Stimulated activated CD8-positive, alpha-beta memory T cell treated with anti-CD3 and anti-CD28 coated beads, Interleukin-7, amount 100 ng/mL, for 1 hour (primary cell): ENCODE measurements around the gene FBXO44.

Source experiments
- DNase-seq, 2 donors: peaks; one replicate each; pipeline ENCODE4 v3.0.0-alpha.2; 2020; ENCODE audit warnings: low read depth in 2 of 2

Gene FBXO44

GRCh38 chr1:11640101-11640500 is 14.6 kb upstream of the FBXO44 start:
- DNase-seq: no peak

GRCh38 chr1:11640944-11641343 is 13.7 kb upstream of the FBXO44 start:
- no peak for DNase-seq

- no peak for DNase-seq
Observed at GRCh38 chr1:11641776-11642305, 12.8 kb upstream of the FBXO44 start.

- DNase-seq: peak; percentile 40 to 53
Observed at GRCh38 chr1:11642418-11643017, 12.2 kb upstream of the FBXO44 start.

- no peak for DNase-seq
Observed at GRCh38 chr1:11643782-11644181, 10.9 kb upstream of the FBXO44 start.

- DNase-seq: no peak
Observed at GRCh38 chr1:11645270-11645669, 9.4 kb upstream of the FBXO44 start.

GRCh38 chr1:11645670-11646265 is 8.9 kb upstream of the FBXO44 start:
- peak; percentile 56 to 75 for DNase-seq

- no peak for DNase-seq
Observed at GRCh38 chr1:11646317-11646716, 8.4 kb upstream of the FBXO44 start.

GRCh38 chr1:11647333-11647732 is 7.3 kb upstream of the FBXO44 start:
- DNase-seq: no peak

- DNase-seq: no peak
Observed at GRCh38 chr1:11648039-11648438, 6.6 kb upstream of the FBXO44 start.

GRCh38 chr1:11648732-11649158 is 5.9 kb upstream of the FBXO44 start:
- DNase-seq: no peak

GRCh38 chr1:11649237-11649623 is 5.4 kb upstream of the FBXO44 start:
- no peak for DNase-seq

- no peak for DNase-seq
Observed at GRCh38 chr1:11649624-11650330, 4.9 kb upstream of the FBXO44 start.

GRCh38 chr1:11650331-11650991 is 4.2 kb upstream of the FBXO44 start:
- DNase-seq: peak; percentile 55 to 59

- no peak for DNase-seq
Observed at GRCh38 chr1:11651017-11651416, 3.7 kb upstream of the FBXO44 start.

- no peak for DNase-seq
Observed at GRCh38 chr1:11652203-11652780, 2.4 kb upstream of the FBXO44 start.

- DNase-seq: no peak
Observed at GRCh38 chr1:11653101-11653860, 1.4 kb upstream of the FBXO44 start.

GRCh38 chr1:11653861-11654136 is 878 bp upstream of the FBXO44 start:
- no peak for DNase-seq

- no peak for DNase-seq
Observed at GRCh38 chr1:11654939-11655808, 497 bp downstream of the FBXO44 start.

GRCh38 chr1:11657654-11658053 is 3.0 kb downstream of the FBXO44 start:
- no peak for DNase-seq

GRCh38 chr1:11658542-11658941 is 3.9 kb downstream of the FBXO44 start:
- DNase-seq: no peak
